ENCODE results near the gene PSMA8.

PSMA8 gene

DNA sequence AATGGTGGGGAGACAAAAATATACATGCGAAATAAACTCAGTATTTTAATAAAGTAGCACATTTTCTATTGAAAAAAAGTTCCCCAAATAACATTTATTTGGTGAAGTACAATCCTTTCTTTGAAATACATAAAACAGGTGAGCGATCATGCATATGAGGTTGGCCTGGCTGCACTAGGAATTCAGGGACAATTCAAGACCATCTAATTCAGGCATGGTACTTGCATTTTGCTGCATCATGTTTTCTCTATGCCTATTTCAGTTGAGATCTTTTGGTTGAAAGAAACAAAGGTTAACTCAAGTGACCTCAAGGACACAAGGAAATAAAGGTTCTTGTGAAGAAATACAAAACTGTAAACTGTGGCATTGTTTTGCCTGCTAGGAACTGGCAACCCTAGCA lies 72.8 kb downstream of the PSMA8 start:
- H3K4me3 ChIP-seq (ENCODE audit: low read depth, low read length) = no peak overlapping the region
- H2AFZ ChIP-seq (ENCODE audit: low read length, unreplicated experiment) = no peak overlapping the region
- H3K27me3 ChIP-seq (ENCODE audit: insufficient read depth, low read length) = peaks cover 15% of the 10 kb centered on the region
- H3K4me1 ChIP-seq (ENCODE audit: control insufficient read depth, insufficient read depth, low read length, unreplicated experiment) = no peaks in the 10 kb centered on the region
- no peaks in the 10 kb centered on the region for H3K79me2 ChIP-seq (ENCODE audit: control insufficient read depth, insufficient read depth, low read length, unreplicated experiment)
- no peak overlapping the region for H3K27ac ChIP-seq (ENCODE audit: low read depth, low read length)
- H3K36me3 ChIP-seq (ENCODE audit: insufficient read depth, low read length) = no peaks in the 10 kb centered on the region

DNA sequence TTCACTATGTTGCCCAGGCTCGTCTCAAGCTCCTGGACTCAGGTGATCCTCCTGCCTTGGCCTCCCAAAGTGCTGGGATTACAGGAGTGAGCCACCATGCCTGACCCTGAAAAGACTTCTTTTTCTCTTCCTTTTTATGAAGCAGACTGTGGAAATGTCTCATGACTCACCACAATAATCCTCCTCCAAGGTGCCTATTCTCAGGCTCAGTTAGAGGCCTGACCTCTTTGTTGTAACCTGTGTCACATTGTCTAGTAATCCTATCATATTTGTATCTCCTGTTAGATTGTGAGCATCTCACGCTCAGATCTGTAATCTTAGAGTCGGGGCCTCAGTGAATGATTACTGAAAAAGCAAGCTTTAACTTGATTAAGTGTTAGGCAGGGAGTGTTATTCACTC lies 74.3 kb downstream of the PSMA8 start:
- Histone ChIP-seq H3K27me3 (ENCODE audit: insufficient read depth, low read length) (peaks cover 15% of the 10 kb centered on the region), H3K4me3 (ENCODE audit: low read depth, low read length) (no peak overlapping the region), H3K4me1 (ENCODE audit: control insufficient read depth, insufficient read depth, low read length, unreplicated experiment) (no peaks in the 10 kb centered on the region), H3K79me2 (ENCODE audit: control insufficient read depth, insufficient read depth, low read length, unreplicated experiment) (no peaks in the 10 kb centered on the region), H3K27ac (ENCODE audit: low read depth, low read length) (no peak overlapping the region), H2AFZ (ENCODE audit: low read length, unreplicated experiment) (no peak overlapping the region), H3K36me3 (ENCODE audit: insufficient read depth, low read length) (no peaks in the 10 kb centered on the region)

DNA sequence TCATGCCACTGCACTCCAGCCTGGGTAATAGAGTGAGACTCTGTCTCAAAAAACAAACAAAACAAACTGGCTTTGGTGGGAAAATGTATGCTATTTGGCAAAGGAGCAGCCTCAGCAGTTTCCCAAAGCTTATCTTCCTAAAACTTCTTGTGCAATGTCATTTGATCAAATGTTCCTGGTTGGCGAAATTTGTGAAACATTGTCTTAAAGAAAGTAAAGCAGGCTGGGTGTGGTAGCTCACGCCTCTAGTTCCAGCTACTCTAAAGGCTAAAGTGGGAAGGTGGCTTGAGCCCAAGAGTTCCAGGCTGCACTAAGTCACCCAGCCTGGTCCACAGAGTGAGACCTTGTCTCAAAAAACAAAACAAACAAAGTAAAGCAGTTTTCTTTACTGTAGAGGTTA lies 75.3 kb downstream of the PSMA8 start:
- Histone ChIP-seq H2AFZ (ENCODE audit: low read length, unreplicated experiment) (no peak overlapping the region), H3K27me3 (ENCODE audit: insufficient read depth, low read length) (peaks cover 12% of the 10 kb centered on the region), H3K79me2 (ENCODE audit: control insufficient read depth, insufficient read depth, low read length, unreplicated experiment) (no peaks in the 10 kb centered on the region), H3K36me3 (ENCODE audit: insufficient read depth, low read length) (no peaks in the 10 kb centered on the region), H3K4me1 (ENCODE audit: control insufficient read depth, insufficient read depth, low read length, unreplicated experiment) (no peaks in the 10 kb centered on the region), H3K27ac (ENCODE audit: low read depth, low read length) (no peak overlapping the region), H3K4me3 (ENCODE audit: low read depth, low read length) (no peak overlapping the region)

DNA sequence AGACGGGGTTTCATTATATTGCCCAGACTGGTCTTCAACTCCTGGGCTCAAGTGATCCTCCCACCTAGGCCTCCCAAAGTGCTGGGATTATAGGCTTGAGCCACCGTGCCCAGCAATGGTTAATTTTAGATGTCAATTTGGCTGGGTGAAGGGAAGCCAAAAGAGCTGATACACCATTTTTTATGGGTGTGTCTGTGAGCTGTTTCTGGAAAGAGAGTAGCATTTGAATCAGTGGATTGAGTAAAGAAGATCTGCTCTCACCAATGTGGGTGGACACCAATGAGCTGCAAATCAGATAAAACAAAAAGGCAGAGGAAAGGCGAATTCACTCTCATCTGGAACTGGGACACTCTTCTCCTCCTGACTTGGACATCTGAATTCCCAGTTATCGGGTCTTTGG lies 76.5 kb downstream of the PSMA8 start:
- H2AFZ ChIP-seq (ENCODE audit: low read length, unreplicated experiment) = no peak overlapping the region
- H3K4me3 ChIP-seq (ENCODE audit: low read depth, low read length) = no peak overlapping the region
- H3K79me2 ChIP-seq (ENCODE audit: control insufficient read depth, insufficient read depth, low read length, unreplicated experiment) = no peaks in the 10 kb centered on the region
- H3K27me3 ChIP-seq (ENCODE audit: insufficient read depth, low read length) = peaks cover 6% of the 10 kb centered on the region
- H3K36me3 ChIP-seq (ENCODE audit: insufficient read depth, low read length) = no peaks in the 10 kb centered on the region
- no peak overlapping the region for H3K27ac ChIP-seq (ENCODE audit: low read depth, low read length)
- H3K4me1 ChIP-seq (ENCODE audit: control insufficient read depth, insufficient read depth, low read length, unreplicated experiment) = no peaks in the 10 kb centered on the region

DNA sequence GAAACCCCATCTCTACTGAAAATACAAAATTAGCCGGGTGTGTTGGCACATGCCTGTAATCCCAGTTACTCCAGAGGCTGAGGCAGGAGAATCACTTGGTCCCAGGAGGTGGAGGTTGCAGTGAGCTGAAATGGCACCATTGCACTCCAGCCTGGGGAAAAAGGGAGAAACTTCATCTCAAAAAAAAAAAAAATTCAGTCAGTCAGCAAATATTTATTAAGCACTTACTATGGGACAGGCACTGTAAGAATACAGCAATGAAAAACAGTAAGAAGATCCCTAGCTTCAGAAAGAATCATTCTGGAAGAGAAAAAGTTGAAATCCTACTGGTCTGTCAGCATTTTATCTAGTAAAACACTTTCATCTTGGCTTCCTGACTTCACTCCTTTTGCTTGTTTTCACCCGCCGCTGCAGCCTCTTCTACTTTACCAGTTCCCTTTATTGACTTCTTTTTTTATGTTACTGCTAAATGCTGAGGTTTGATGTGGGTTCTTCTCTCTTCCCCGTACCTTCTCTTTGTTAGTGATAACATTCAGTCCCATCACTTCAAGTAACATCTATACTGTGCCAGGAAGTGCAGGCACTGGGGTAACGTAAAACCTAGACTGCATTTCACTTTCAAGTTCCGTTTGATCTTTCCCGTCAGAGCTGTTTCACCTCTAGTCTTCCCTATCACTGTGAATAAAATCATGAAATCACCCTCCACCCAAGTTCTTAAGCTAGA lies 81.7 kb downstream of the PSMA8 start:
- H3K79me2 ChIP-seq (ENCODE audit: control insufficient read depth, insufficient read depth, low read length, unreplicated experiment) = no peaks in the 10 kb centered on the region
- no peak overlapping the region for H3K4me3 ChIP-seq (ENCODE audit: low read depth, low read length)
- H3K4me1 ChIP-seq (ENCODE audit: control insufficient read depth, insufficient read depth, low read length, unreplicated experiment) = no peaks in the 10 kb centered on the region
- H3K27me3 ChIP-seq (ENCODE audit: insufficient read depth, low read length) = peaks cover 6% of the 10 kb centered on the region
- no peak overlapping the region for H2AFZ ChIP-seq (ENCODE audit: low read length, unreplicated experiment)
- H3K27ac ChIP-seq (ENCODE audit: low read depth, low read length) = no peak overlapping the region
- H3K36me3 ChIP-seq (ENCODE audit: insufficient read depth, low read length) = no peaks in the 10 kb centered on the region

DNA sequence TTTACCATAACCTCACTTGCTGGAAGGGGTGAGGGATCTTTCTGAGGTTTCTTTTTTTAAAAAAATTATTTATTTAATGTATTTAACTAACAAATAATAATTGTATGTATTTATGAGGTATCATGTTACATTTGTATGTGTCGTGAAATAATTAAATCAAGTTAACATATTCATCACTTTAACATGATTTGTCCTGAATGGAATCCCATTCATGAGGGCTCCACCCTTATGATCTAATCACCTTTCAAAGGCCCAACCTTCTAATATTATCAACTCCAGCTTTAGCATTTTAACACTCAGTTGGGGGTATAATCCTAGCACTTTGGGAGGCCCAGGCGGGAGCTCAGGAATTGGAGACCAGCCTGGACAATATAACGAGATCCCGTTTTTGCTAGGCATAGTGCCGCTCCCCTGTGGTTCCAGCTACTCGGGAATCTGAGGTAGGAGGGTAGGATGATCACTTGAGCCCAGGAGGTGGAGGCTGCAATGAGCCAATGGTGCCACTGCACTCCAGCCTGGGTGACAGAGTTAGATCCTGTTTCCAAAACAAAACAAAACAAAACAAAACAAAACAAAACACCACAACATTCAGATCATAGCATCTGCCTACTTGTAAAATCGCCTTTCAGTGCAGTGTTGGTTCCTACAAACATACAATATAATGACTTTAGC lies 91.5 kb downstream of the PSMA8 start:
- Histone ChIP-seq H3K36me3 (ENCODE audit: insufficient read depth, low read length) (no peaks in the 10 kb centered on the region), H3K4me1 (ENCODE audit: control insufficient read depth, insufficient read depth, low read length, unreplicated experiment) (peaks cover 15% of the 10 kb centered on the region), H3K27me3 (ENCODE audit: insufficient read depth, low read length) (peaks cover 13% of the 10 kb centered on the region), H3K79me2 (ENCODE audit: control insufficient read depth, insufficient read depth, low read length, unreplicated experiment) (peaks cover 12% of the 10 kb centered on the region), H3K27ac (ENCODE audit: low read depth, low read length) (no peak overlapping the region), H2AFZ (ENCODE audit: low read length, unreplicated experiment) (peak overlapping the region; percentile 65), H3K4me3 (ENCODE audit: low read depth, low read length) (no peak overlapping the region)

DNA sequence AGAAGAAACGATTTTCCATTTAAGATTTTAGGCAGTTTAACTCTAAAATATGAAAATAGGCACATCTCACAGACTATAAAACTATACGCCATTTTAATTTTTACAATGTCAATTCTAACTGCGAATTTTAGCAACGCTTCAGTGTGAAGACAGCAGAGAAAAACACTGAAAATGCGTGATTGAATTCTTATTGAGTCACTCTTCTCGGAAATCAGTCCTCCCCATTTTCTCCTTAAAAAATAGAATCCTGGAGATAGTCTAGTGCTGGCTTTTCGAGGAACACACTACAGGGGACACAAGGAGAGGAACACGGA lies 92.2 kb downstream of the PSMA8 start:
- H3K27me3 ChIP-seq (ENCODE audit: insufficient read depth, low read length) = peaks cover 13% of the 10 kb centered on the region
- H2AFZ ChIP-seq (ENCODE audit: low read length, unreplicated experiment) = peak overlapping the region; percentile 65
- H3K27ac ChIP-seq (ENCODE audit: low read depth, low read length) = no peak overlapping the region; the same call in 1 of the 2 replicates
- H3K36me3 ChIP-seq (ENCODE audit: insufficient read depth, low read length) = no peaks in the 10 kb centered on the region
- peaks cover 15% of the 10 kb centered on the region for H3K4me1 ChIP-seq (ENCODE audit: control insufficient read depth, insufficient read depth, low read length, unreplicated experiment)
- H3K79me2 ChIP-seq (ENCODE audit: control insufficient read depth, insufficient read depth, low read length, unreplicated experiment) = peaks cover 12% of the 10 kb centered on the region
- peak overlapping the region; percentile 82 for H3K4me3 ChIP-seq (ENCODE audit: low read depth, low read length)

DNA sequence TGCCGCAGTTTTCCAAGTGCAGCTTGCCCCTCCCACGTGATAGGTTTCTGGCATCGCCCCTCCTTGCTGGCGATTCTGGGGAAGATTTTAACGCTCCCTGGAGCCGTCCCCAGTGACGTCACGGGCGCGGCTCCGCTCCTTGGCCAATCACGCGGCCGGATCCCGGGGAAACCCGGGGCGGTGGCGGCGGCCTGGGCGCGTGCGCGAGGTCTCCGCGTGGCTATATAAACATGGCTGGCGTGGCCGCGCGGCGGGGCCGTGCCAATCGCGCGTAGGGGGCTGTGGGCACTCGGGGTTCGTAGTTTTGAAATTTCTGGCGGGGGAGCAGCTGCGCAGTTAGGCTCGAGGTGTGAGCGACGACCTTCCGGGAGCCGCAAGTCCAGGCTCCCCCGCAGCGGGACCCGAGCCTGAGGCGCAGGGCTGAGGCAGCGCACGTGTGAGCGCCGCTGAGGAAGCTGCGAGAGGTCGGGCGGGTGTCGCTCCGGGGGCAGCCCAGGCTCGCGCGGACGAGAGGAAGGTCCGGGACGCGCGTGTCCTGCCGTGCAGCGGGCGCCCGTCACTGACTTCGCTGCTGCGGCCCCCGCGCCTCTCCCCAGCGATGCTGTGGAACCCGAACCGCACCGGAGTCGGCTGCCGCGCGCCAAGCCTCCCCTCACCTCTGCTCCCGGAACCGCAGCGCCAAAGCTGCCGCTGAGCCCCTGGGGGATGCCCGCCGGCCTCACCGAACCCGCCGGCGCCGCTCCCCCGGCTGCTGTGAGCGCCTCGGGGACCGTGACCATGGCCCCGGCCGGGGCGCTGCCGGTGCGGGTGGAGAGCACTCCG lies 92.8 kb downstream of the PSMA8 start, which contains the start of gene TAF4B:
Gene TAF4B, plus strand, starts transcription at position 217 of the 822 bp plus-strand sequence. Its CDS starts 489 bp downstream, at position 706.
- Histone ChIP-seq H3K27me3 (ENCODE audit: insufficient read depth, low read length) (peaks cover 12% of the 10 kb centered on the region), H3K4me3 (ENCODE audit: low read depth, low read length) (peak within 1 kb of the TSS; percentile 82), H2AFZ (ENCODE audit: low read length, unreplicated experiment) (peak within 1 kb of the TSS; percentile 84), H3K27ac (ENCODE audit: low read depth, low read length) (peak within 1 kb of the TSS; percentile 5; the same call in 1 of the 2 replicates), H3K4me1 (ENCODE audit: control insufficient read depth, insufficient read depth, low read length, unreplicated experiment) (peaks cover 15% of the 10 kb centered on the region), H3K36me3 (ENCODE audit: insufficient read depth, low read length) (no peaks in the 10 kb centered on the region), H3K79me2 (ENCODE audit: control insufficient read depth, insufficient read depth, low read length, unreplicated experiment) (peaks cover 12% of the 10 kb centered on the region)

DNA sequence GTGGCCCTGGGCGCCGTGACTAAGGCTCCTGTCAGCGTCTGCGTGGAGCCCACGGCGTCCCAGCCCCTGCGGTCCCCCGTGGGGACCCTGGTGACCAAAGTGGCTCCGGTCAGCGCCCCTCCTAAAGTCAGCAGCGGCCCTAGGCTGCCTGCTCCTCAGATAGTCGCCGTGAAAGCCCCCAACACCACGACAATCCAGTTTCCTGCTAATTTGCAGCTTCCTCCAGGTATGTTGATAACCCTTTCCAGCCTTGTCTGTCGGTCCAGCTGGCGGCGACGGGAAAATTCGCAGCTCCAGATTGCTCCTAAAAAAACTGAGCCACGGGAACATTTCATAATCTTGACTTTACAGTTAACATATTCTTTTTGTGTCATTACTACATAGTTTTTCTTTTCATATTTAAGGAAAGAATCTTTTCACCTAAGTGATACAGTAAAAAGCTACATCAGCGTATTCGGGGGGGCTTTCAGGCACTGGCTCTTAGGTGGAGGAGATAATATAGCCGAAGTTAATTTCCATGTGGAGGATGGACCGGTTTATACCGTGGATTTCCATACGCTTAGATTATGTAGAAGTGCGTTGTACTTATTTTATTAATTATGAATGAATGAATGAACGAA lies 93.5 kb downstream of the PSMA8 start:
- Histone ChIP-seq H3K27ac (ENCODE audit: low read depth, low read length) (no peak overlapping the region; the same call in 1 of the 2 replicates), H3K27me3 (ENCODE audit: insufficient read depth, low read length) (peaks cover 5% of the 10 kb centered on the region), H3K4me3 (ENCODE audit: low read depth, low read length) (peak overlapping the region; percentile 82), H2AFZ (ENCODE audit: low read length, unreplicated experiment) (peak overlapping the region; percentile 84), H3K4me1 (ENCODE audit: control insufficient read depth, insufficient read depth, low read length, unreplicated experiment) (peaks cover 15% of the 10 kb centered on the region), H3K36me3 (ENCODE audit: insufficient read depth, low read length) (no peaks in the 10 kb centered on the region), H3K79me2 (ENCODE audit: control insufficient read depth, insufficient read depth, low read length, unreplicated experiment) (peaks cover 14% of the 10 kb centered on the region)

DNA sequence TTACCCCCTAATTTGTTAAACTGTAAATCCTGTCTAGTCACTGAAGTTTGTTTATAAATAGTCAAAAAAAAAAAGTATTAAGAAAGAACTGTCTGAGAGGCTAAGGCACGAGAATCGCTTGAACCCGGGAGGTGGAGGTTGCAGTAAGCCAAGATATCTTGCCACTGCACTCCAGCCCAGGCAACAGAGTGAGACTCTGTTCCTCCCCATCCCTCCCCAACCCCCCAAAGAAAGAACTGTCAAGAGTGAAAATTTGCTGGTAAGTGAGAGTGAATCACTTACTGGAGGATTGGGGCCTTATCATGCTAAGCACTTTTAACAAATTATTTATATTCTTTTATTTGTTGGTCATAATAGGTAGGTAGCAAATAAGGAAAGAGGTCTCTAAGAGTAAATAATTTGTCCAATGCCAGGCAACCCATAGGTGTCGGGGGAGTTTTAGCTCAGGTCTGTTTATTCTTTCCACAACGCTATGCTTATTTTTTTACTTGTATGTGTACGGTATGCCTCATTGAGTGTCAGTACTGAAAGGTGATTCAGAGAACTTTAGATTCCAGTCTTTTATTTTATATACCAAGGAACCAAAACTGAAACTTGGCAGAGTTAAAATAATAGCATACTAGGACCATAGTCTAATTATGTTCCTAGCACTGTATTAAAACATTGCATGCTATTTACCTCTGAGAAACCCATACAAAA lies 95.0 kb downstream of the PSMA8 start:
- Histone ChIP-seq H3K27ac (ENCODE audit: low read depth, low read length) (no peak overlapping the region), H3K79me2 (ENCODE audit: control insufficient read depth, insufficient read depth, low read length, unreplicated experiment) (peaks cover 15% of the 10 kb centered on the region), H3K4me1 (ENCODE audit: control insufficient read depth, insufficient read depth, low read length, unreplicated experiment) (peaks cover 15% of the 10 kb centered on the region), H3K27me3 (ENCODE audit: insufficient read depth, low read length) (no peaks in the 10 kb centered on the region), H3K4me3 (ENCODE audit: low read depth, low read length) (peak overlapping the region; percentile 82; the same call in 1 of the 2 replicates), H2AFZ (ENCODE audit: low read length, unreplicated experiment) (no peak overlapping the region), H3K36me3 (ENCODE audit: insufficient read depth, low read length) (no peaks in the 10 kb centered on the region)

Data from ACC112 (cell line).